GM23248 (cell line): ENCODE results near the gene PISD. TPM values are rescaled to one million over a fixed set of nuclear protein-coding genes. Genes with fewer than 3 reads are reported as not detected.

Experiments used
- DNase-seq: peaks from one replicate; pipeline ENCODE4 v3.0.0-alpha.2; 2015
- H2AFZ ChIP-seq: fragments of 200-600 bp; sonication (generic); 2 replicates; pipeline ENCODE4 v1.6.1; 2016; ENCODE audit warnings: antibody characterized with exemption
- H3F3A ChIP-seq: fragments of 200-600 bp; sonication (generic); 2 replicates; pipeline ENCODE4 v1.6.1; 2016; ENCODE audit warnings: mild to moderate bottlenecking, antibody characterized with exemption, mixed run types; ENCODE audit not compliant: insufficient read depth
- H3K27ac ChIP-seq: fragments of 200-600 bp; sonication (generic); 2 replicates; pipeline ENCODE4 v1.5.1; 2016; ENCODE audit warnings: mild to moderate bottlenecking
- H3K27me3 ChIP-seq: fragments of 200-600 bp; sonication (generic); replicated peaks from 2 replicates; pipeline ENCODE4 v1.6.1; 2016; ENCODE audit warnings: mild to moderate bottlenecking; ENCODE audit not compliant: insufficient read depth
- H3K36me3 ChIP-seq: fragments of 200-600 bp; sonication (generic); 2 replicates; pipeline ENCODE4 v1.6.1; 2016; ENCODE audit warnings: low read depth, mild to moderate bottlenecking
- H3K4me1 ChIP-seq: fragments of 200-600 bp; sonication (generic); 2 replicates; pipeline ENCODE4 v1.6.1; 2016; ENCODE audit warnings: mild to moderate bottlenecking; ENCODE audit not compliant: insufficient read depth
- H3K4me2 ChIP-seq: fragments of 200-600 bp; sonication (generic); one replicate; pipeline ENCODE4 v1.6.1; 2016; ENCODE audit warnings: mild to moderate bottlenecking; ENCODE audit not compliant: unreplicated experiment
- H3K4me3 ChIP-seq: fragments of 200-600 bp; sonication (generic); 2 replicates; pipeline ENCODE4 v1.5.1; 2016; ENCODE audit warnings: mild to moderate bottlenecking
- H3K79me2 ChIP-seq: fragments of 200-600 bp; sonication (generic); 2 replicates; pipeline ENCODE4 v1.6.1; 2016; ENCODE audit warnings: mild to moderate bottlenecking; ENCODE audit not compliant: insufficient read depth
- H3K9ac ChIP-seq: fragments of 200-600 bp; sonication (generic); 2 replicates; pipeline ENCODE4 v1.6.1; 2016; ENCODE audit warnings: mild to moderate bottlenecking
- H3K9me2 ChIP-seq: fragments of 200-600 bp; sonication (generic); 2 replicates; pipeline ENCODE4 v1.6.1; 2016; ENCODE audit warnings: mixed run types, mild to moderate bottlenecking, moderate library complexity; ENCODE audit not compliant: insufficient read depth
- H3K9me3 ChIP-seq: fragments of 200-600 bp; sonication (generic); one replicate; pipeline ENCODE4 v1.6.1; 2017; ENCODE audit warnings: low read depth
- H4K20me1 ChIP-seq: fragments of 200-600 bp; sonication (generic); 2 replicates; pipeline ENCODE4 v1.6.0; 2016; ENCODE audit not compliant: insufficient read depth
- EZH2 ChIP-seq: fragments of 200-600 bp; sonication (generic); IDR thresholded peaks from 2 replicates; pipeline ENCODE4 v1.6.1; 2018; ENCODE audit warnings: antibody characterized with exemption, mild to moderate bottlenecking; ENCODE audit not compliant: insufficient read depth, poor library complexity, severe bottlenecking
- EZH2phosphoT487 ChIP-seq: fragments of 200-600 bp; sonication (generic); IDR thresholded peaks from 2 replicates; pipeline ENCODE4 v1.6.1; 2018; ENCODE audit warnings: antibody characterized with exemption, moderate library complexity, mild to moderate bottlenecking, low read depth; ENCODE audit not compliant: insufficient read depth
- WGBS, 2 experiments: methylation state at CpG; one replicate each; pipeline ENCODE4 v1.1.6; 2015 to 2017; ENCODE audit warnings: low lambda C conversion rate in 2 of 2, low coverage in 1 of 2; ENCODE audit errors: missing lambda C conversion rate in 2 of 2; 5-methylcytosine and 5-hydroxymethylcytosine counted together
- in situ Hi-C: fragments of 300-500 bp; cut with MboI; formaldehyde crosslinking; loops from 2 replicates; pipeline ENCODE4 v1.15.0; 2020
- polyA plus RNA-seq: library from polyadenylated mRNA; unstranded; fragments of >200 nt; fragmentation: Nextera tagmentation; extraction: Ambion mirVana; gene quantifications from 2 replicates; pipeline ENCODE4 v1.2.1, GENCODE V29; 2016
- total RNA-seq: library from RNA; depleted of rRNA; stranded (reverse); fragments of >200 nt; shearing (Covaris generic); gene quantifications from 2 replicates; pipeline ENCODE4 v1.2.3, GENCODE V29; 2014

The PISD gene
- total and polyA plus RNA-seq, 2 experiments from 2014 or later = 32.7 to 34.2 TPM

DNA sequence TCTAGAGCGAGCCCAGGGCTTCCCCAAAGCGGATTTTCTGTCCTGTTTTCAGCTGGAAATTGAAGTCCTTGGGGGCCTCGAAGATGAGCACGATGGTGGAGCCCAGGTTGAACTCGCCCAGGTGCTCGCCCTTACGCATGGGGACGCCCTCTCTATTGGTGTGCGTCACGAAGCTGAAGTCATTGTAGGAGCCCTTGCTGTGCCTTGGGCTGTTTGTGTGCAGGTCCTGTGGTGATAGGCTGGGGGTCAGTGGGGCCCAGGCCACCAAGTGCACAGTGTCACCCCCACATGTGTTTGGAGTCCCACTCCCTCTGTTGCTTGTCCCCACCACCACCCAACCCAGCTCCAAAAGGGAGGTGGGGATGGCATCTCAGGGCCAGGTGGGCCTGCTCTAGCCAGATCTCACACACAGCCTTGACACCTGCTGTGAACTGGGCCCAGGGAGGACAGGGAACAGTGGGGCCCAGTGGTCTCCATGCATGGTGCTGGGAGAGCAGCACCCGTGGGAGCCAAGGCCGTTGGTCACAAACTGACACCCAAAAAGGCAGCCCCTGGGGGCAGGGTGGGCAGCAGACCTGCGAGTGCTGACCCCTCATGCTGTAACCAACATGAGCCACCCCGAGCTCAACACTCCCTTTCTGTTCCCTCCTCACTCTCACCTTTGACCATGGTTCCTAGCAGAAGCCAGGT is 42.3 kb downstream of the PISD start:
- no peaks in the 10 kb centered on the region for H3K9me3 ChIP-seq
- no peak for DNase-seq
- no peaks in the 10 kb centered on the region for H3K4me1 ChIP-seq
- H3K36me3 ChIP-seq = no peaks in the 10 kb centered on the region
- peaks cover 36% of the 10 kb centered on the region for H3K79me2 ChIP-seq
- H3K4me2 ChIP-seq = no peak overlapping the region
- no peak overlapping the region for H2AFZ ChIP-seq
- H3K9me2 ChIP-seq = no peaks in the 10 kb centered on the region
- no peak overlapping the region for H3K27ac ChIP-seq
- in situ Hi-C loops = no loop called here
- H3K9ac ChIP-seq = no peak overlapping the region
- no peaks in the 10 kb centered on the region for H3K27me3 ChIP-seq
- H4K20me1 ChIP-seq = no peaks in the 10 kb centered on the region
- H3K4me3 ChIP-seq = no peak overlapping the region
- 93 to 96% methylated on average over 14 of the region's 14 CpGs for WGBS, 2 experiments
- TF ChIP-seq EZH2 = no peak
- no peak for TF ChIP-seq EZH2phosphoT487
- H3F3A ChIP-seq = no peaks in the 10 kb centered on the region

DNA sequence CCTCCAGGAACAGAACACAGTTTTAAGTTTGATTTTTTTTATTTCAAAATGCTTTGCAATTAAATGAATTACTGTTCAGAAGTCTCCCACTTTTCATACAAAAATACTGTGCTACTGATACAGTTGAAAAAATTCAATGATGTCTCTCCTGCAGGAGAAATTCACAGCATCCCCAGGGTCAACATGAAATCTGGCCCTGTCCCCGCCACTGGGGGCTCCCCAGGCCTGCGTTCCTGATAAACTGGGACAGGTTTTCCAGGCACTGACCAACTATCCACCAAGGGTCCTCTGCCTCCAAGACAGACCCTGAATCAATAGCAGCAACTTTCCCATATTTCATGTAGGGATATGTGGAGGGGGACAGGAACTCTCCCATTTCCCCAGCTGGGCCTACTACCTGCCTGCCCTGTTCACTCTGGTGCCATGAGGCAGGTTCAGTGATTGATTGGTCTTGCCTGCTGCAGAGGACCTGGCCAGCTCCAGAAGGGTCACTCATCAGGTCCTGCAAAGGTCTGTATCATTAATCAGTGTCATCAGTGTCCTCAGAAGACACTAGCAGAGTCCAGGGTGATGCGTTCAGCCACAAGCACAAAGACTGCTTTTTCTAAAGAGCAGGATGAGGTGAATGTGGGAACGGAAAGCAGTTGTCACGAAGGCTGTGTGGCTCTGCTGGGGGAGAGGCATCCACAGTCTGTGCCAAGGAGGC is 43.4 kb downstream of the PISD start:
- Histone ChIP-seq H3K79me2 (peaks cover 25% of the 10 kb centered on the region), H2AFZ (no peak overlapping the region), H3K27ac (no peak overlapping the region), H3K4me2 (no peak overlapping the region), H3K9me2 (no peaks in the 10 kb centered on the region), H3F3A (no peaks in the 10 kb centered on the region), H3K4me1 (no peaks in the 10 kb centered on the region), H3K9ac (no peak overlapping the region), H4K20me1 (no peaks in the 10 kb centered on the region), H3K9me3 (no peaks in the 10 kb centered on the region), H3K27me3 (no peaks in the 10 kb centered on the region), H3K36me3 (no peaks in the 10 kb centered on the region), H3K4me3 (no peak overlapping the region)
- DNase-seq = no peak
- 83 to 88% methylated on average over 5 of the region's 5 CpGs for WGBS, 2 experiments
- TF ChIP-seq EZH2phosphoT487 (no peak), EZH2 (no peak)
- in situ Hi-C loops = no loop called here

GRCh38 chr22:31618057-31618456 is 44.0 kb downstream of the PISD start:
- Histone ChIP-seq H3K4me2 (no peak overlapping the region), H3F3A (no peaks in the 10 kb centered on the region), H3K27me3 (no peaks in the 10 kb centered on the region), H3K27ac (no peak overlapping the region), H2AFZ (no peak overlapping the region), H3K9me3 (no peaks in the 10 kb centered on the region), H4K20me1 (no peaks in the 10 kb centered on the region), H3K9me2 (no peaks in the 10 kb centered on the region), H3K79me2 (peaks cover 19% of the 10 kb centered on the region), H3K4me1 (no peaks in the 10 kb centered on the region), H3K9ac (no peak overlapping the region), H3K4me3 (no peak overlapping the region), H3K36me3 (no peaks in the 10 kb centered on the region)
- in situ Hi-C loops = no loop called here
- 85% methylated on average over 17 of the region's 17 CpGs for WGBS, 2 experiments
- no peak for DNase-seq
- TF ChIP-seq EZH2 (no peak), EZH2phosphoT487 (no peak)

DNA sequence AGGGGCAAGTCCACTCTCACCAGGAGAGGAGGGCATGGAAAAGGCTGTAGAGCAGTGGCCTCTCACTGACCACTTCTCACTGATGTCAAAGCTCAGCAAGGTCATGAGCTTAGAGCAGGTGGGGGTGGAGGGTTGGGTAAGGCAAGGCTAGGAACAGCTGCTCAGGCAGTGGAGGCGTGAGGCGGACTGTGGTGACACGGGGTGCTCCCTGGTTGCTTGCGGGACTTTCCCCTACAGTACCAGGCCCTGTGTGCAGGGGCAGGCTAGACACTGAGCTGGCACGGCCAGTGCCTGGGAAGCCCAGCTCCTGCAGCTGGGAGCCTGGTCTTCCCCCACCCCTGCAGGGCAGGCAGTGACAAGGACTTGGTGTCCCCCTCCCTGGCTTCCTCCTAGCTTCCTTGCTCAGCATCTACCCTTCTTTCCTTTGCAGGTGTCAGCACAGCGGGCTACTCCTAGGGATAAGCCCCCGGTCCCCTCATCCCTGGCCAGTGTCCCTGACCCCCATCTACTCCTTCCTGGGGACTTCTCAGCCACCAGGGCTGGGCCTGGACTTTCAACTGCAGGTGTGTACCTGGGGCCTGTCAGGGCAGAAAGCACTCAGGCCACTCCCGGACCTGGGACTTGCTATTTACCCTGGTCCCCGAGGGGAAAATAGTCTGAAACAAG is 45.6 kb downstream of the PISD start:
- no peaks in the 10 kb centered on the region for H3F3A ChIP-seq
- no peak overlapping the region for H3K4me3 ChIP-seq
- TF ChIP-seq EZH2phosphoT487 = no peak
- TF ChIP-seq EZH2 = no peak
- H3K4me2 ChIP-seq = no peak overlapping the region
- H3K9me2 ChIP-seq = no peaks in the 10 kb centered on the region
- H3K79me2 ChIP-seq = peaks cover 3% of the 10 kb centered on the region; the same call in 1 of the 2 replicates
- no peaks in the 10 kb centered on the region for H3K9me3 ChIP-seq
- H3K4me1 ChIP-seq = no peaks in the 10 kb centered on the region
- no peaks in the 10 kb centered on the region for H3K36me3 ChIP-seq
- no peak overlapping the region for H3K27ac ChIP-seq
- H4K20me1 ChIP-seq = no peaks in the 10 kb centered on the region
- in situ Hi-C loops = no loop called here
- H3K9ac ChIP-seq = no peak overlapping the region
- 88 to 91% methylated on average over 9 of the region's 9 CpGs for WGBS, 2 experiments
- DNase-seq = no peak
- no peaks in the 10 kb centered on the region for H3K27me3 ChIP-seq
- H2AFZ ChIP-seq = no peak overlapping the region
